Mesenchymal stem cell (in vitro differentiated cells and primary cell): ENCODE results near the gene PITPNC1.

Experiments
- DNase-seq: peaks from one replicate; pipeline ENCODE4 v3.0.0-alpha.2; 2013
- H2AFZ ChIP-seq: one replicate; pipeline ENCODE4 v1.6.1; 2013; ENCODE audit warnings: low read depth, mild to moderate bottlenecking, control low read depth, inconsistent platforms, low read length, moderate library complexity
- H2AK5ac ChIP-seq: 2 replicates; pipeline ENCODE4 v1.6.1; 2013; ENCODE audit warnings: low read length, moderate library complexity, mild to moderate bottlenecking, inconsistent platforms; ENCODE audit not compliant: severe bottlenecking
- H2BK120ac ChIP-seq: one replicate; pipeline ENCODE4 v1.6.1; 2013; ENCODE audit warnings: low read depth, mild to moderate bottlenecking, inconsistent platforms, low read length, moderate library complexity
- H2BK12ac ChIP-seq, 2 experiments: one replicate each; pipeline ENCODE4 v1.6.1; 2013; ENCODE audit warnings: inconsistent platforms in 2 of 2, low read length in 2 of 2, mild to moderate bottlenecking in 2 of 2, moderate library complexity in 2 of 2, control low read depth in 1 of 2
- H2BK15ac ChIP-seq: one replicate; pipeline ENCODE4 v1.6.1; 2013; ENCODE audit warnings: mild to moderate bottlenecking, low read depth, inconsistent platforms; ENCODE audit not compliant: poor library complexity, severe bottlenecking
- H2BK5ac ChIP-seq: 2 replicates; pipeline ENCODE4 v1.6.1; 2013; ENCODE audit warnings: low read depth, mild to moderate bottlenecking, low read length, control low read depth, inconsistent platforms; ENCODE audit not compliant: poor library complexity, severe bottlenecking
- H3K14ac ChIP-seq, 2 experiments: one replicate each; pipeline ENCODE4 v1.6.1; 2013; ENCODE audit warnings: inconsistent platforms in 2 of 2, low read length in 2 of 2, control low read depth in 1 of 2, mild to moderate bottlenecking in 1 of 2, moderate library complexity in 1 of 2
- H3K18ac ChIP-seq, 2 experiments: one replicate each; pipeline ENCODE4 v1.6.1; 2013; ENCODE audit warnings: inconsistent platforms in 2 of 2, low read length in 2 of 2, control low read depth in 1 of 2, low read depth in 1 of 2, mild to moderate bottlenecking in 1 of 2
- H3K23ac ChIP-seq, 2 experiments: one replicate each; pipeline ENCODE4 v1.6.1; 2013; ENCODE audit warnings: inconsistent platforms in 2 of 2, low read length in 2 of 2, mild to moderate bottlenecking in 2 of 2, moderate library complexity in 2 of 2, control low read depth in 1 of 2
- H3K27ac ChIP-seq: 2 replicates; pipeline ENCODE4 v1.5.1; 2013; ENCODE audit warnings: mild to moderate bottlenecking, moderate library complexity, low read length, control low read depth, inconsistent platforms; ENCODE audit not compliant: poor library complexity, severe bottlenecking
- H3K27me3 ChIP-seq, 2 experiments: 2 replicates each; pipeline versions ENCODE4 v1.6.1 to v1.7.0; 2013; ENCODE audit warnings: low read length in 2 of 2, mild to moderate bottlenecking in 2 of 2, moderate library complexity in 2 of 2, control low read depth in 1 of 2, inconsistent platforms in 1 of 2; ENCODE audit not compliant: control insufficient read depth in 1 of 2, insufficient read depth in 1 of 2
- H3K36me3 ChIP-seq, 2 experiments: 2 replicates each; pipeline versions ENCODE4 v1.6.1 to v1.7.0; 2013; ENCODE audit warnings: low read length in 2 of 2, control low read depth in 1 of 2, inconsistent platforms in 1 of 2, low read depth in 1 of 2, mild to moderate bottlenecking in 1 of 2; ENCODE audit not compliant: insufficient read depth in 2 of 2, control insufficient read depth in 1 of 2
- H3K4ac ChIP-seq, 2 experiments: one replicate each; pipeline ENCODE4 v1.6.1; 2013; ENCODE audit warnings: inconsistent platforms in 2 of 2, low read length in 2 of 2, mild to moderate bottlenecking in 2 of 2, moderate library complexity in 2 of 2, control low read depth in 1 of 2, low read depth in 1 of 2
- H3K4me1 ChIP-seq: 2 replicates; pipeline ENCODE4 v1.6.1; 2013; ENCODE audit warnings: low read depth, low read length, control low read depth; ENCODE audit not compliant: control insufficient read depth, insufficient read depth
- H3K4me2 ChIP-seq: 2 replicates; pipeline ENCODE4 v1.6.1; 2013; ENCODE audit warnings: low read length, mild to moderate bottlenecking, inconsistent platforms; ENCODE audit not compliant: poor library complexity, severe bottlenecking
- H3K4me3 ChIP-seq, 2 experiments: 2 replicates each; pipeline versions ENCODE4 v1.5.1 to v1.7.0; 2013; ENCODE audit warnings: low read length in 2 of 2, mild to moderate bottlenecking in 2 of 2, control low read depth in 1 of 2, low read depth in 1 of 2; ENCODE audit not compliant: insufficient read depth in 1 of 2
- H3K79me1 ChIP-seq: replicated peaks from 2 replicates; pipeline ENCODE4 v1.6.1; 2013; ENCODE audit warnings: mild to moderate bottlenecking, control low read depth, low read length, inconsistent platforms; ENCODE audit not compliant: poor library complexity, severe bottlenecking
- H3K9ac ChIP-seq: 2 replicates; pipeline ENCODE4 v1.7.0; 2013; ENCODE audit warnings: mild to moderate bottlenecking, low read length, moderate library complexity
- H3K9me3 ChIP-seq: 2 replicates; pipeline ENCODE4 v1.7.0; 2013; ENCODE audit warnings: mild to moderate bottlenecking, low read length; ENCODE audit not compliant: control insufficient read depth
- H4K8ac ChIP-seq: one replicate; pipeline ENCODE4 v1.6.1; 2013; ENCODE audit warnings: inconsistent platforms, mild to moderate bottlenecking, low read length, moderate library complexity
- H4K91ac ChIP-seq: one replicate; pipeline ENCODE4 v1.6.1; 2013; ENCODE audit warnings: mild to moderate bottlenecking, low read length, inconsistent platforms
- WGBS: methylation state at CpG from one replicate; pipeline ENCODE4 v1.1.7; 2013; ENCODE audit warnings: mixed read lengths; 5-methylcytosine and 5-hydroxymethylcytosine counted together

Gene PITPNC1

GRCh38 chr17:67573987-67574657, 197.0 kb downstream of the PITPNC1 start:
- Histone ChIP-seq H3K36me3 (peaks cover 0 to 2% of the 10 kb centered on the region in 2 experiments), H3K27me3 (peaks cover 0 to 3% of the 10 kb centered on the region in 2 experiments), H3K9me3 (no peaks in the 10 kb centered on the region), H2BK12ac (no peak overlapping the region), H3K4me3 (no peak overlapping the region), H3K27ac (peak overlapping the region; percentile 86), H3K79me1 (peaks cover 3% of the 10 kb centered on the region), H3K23ac (no peak overlapping the region), H2BK15ac (no peak overlapping the region), H3K9ac (no peak overlapping the region), H3K18ac (no peak overlapping the region), H3K14ac (no peak overlapping the region), H2AFZ (no peak overlapping the region), H4K8ac (no peak overlapping the region), H2BK120ac (no peak overlapping the region), H3K4me2 (peak overlapping the region; percentile 36), H2AK5ac (peak overlapping the region; percentile 38), H3K4ac (no peak overlapping the region), H4K91ac (no peak overlapping the region), H2BK5ac (no peak overlapping the region), H3K4me1 (peaks cover 24% of the 10 kb centered on the region)
- DNase-seq: no peak
- WGBS: 97% methylated on average over 4 of the region's 4 CpGs

- H3K4me1 ChIP-seq: peaks cover 24% of the 10 kb centered on the region
These were observed 197.7 kb downstream of the PITPNC1 start for GRCh38 chr17:67574658-67575293.

GRCh38 chr17:67575325-67575724, 198.2 kb downstream of the PITPNC1 start:
- no peak overlapping the region for H3K4me3 ChIP-seq
- peak overlapping the region; percentile 86 for H3K27ac ChIP-seq
- no peak overlapping the region for H3K14ac ChIP-seq
- H3K23ac ChIP-seq: no peak overlapping the region
- no peak overlapping the region for H3K4ac ChIP-seq
- no peak overlapping the region for H2AFZ ChIP-seq
- H2BK12ac ChIP-seq: no peak overlapping the region
- peak overlapping the region; percentile 5 for H3K4me2 ChIP-seq
- no peak overlapping the region for H2BK120ac ChIP-seq
- peaks cover 0 to 3% of the 10 kb centered on the region in 2 experiments for H3K36me3 ChIP-seq
- peaks cover 0 to 3% of the 10 kb centered on the region in 2 experiments for H3K27me3 ChIP-seq
- H2AK5ac ChIP-seq: no peak overlapping the region
- H3K79me1 ChIP-seq: peaks cover 3% of the 10 kb centered on the region
- H4K8ac ChIP-seq: no peak overlapping the region
- no peak overlapping the region for H2BK5ac ChIP-seq
- H4K91ac ChIP-seq: no peak overlapping the region
- H3K9ac ChIP-seq: no peak overlapping the region
- no peak overlapping the region for H2BK15ac ChIP-seq
- WGBS: 91% methylated on average over 11 of the region's 13 CpGs
- H3K18ac ChIP-seq: no peak overlapping the region
- H3K4me1 ChIP-seq: peaks cover 21% of the 10 kb centered on the region
- H3K9me3 ChIP-seq: no peaks in the 10 kb centered on the region
- DNase-seq: no peak

More at GRCh38 chr17:67574658-67575293, 197.7 kb downstream of the PITPNC1 start:
- no peak overlapping the region for H2BK120ac ChIP-seq
- no peak overlapping the region for H3K4ac ChIP-seq
- no peak overlapping the region for H3K14ac ChIP-seq
- WGBS: 83% methylated on average over 11 of the region's 13 CpGs
- no peak for DNase-seq
- H2BK15ac ChIP-seq: no peak overlapping the region
- H2BK5ac ChIP-seq: peak overlapping the region; percentile 62
- peak overlapping the region; percentile 5 for H3K4me2 ChIP-seq
- H2AFZ ChIP-seq: no peak overlapping the region
- peaks cover 0 to 3% of the 10 kb centered on the region in 2 experiments for H3K27me3 ChIP-seq
- H4K8ac ChIP-seq: no peak overlapping the region
- peak overlapping the region; percentile 86 for H3K27ac ChIP-seq
- no peak overlapping the region for H2BK12ac ChIP-seq
- no peak overlapping the region for H3K18ac ChIP-seq
- H3K4me3 ChIP-seq: no peak overlapping the region
- H3K9me3 ChIP-seq: no peaks in the 10 kb centered on the region
- H3K79me1 ChIP-seq: peaks cover 3% of the 10 kb centered on the region
- H3K36me3 ChIP-seq: peaks cover 0 to 3% of the 10 kb centered on the region in 2 experiments
- H3K23ac ChIP-seq: no peak overlapping the region
- H2AK5ac ChIP-seq: peak overlapping the region; percentile 92
- H3K9ac ChIP-seq: no peak overlapping the region
- no peak overlapping the region for H4K91ac ChIP-seq

- H3K79me1 ChIP-seq: peaks cover 1% of the 10 kb centered on the region
- H3K4me3 ChIP-seq: no peak overlapping the region
- no peak overlapping the region for H3K9ac ChIP-seq
- H3K36me3 ChIP-seq: peaks cover 3 to 5% of the 10 kb centered on the region in 2 experiments
- H3K14ac ChIP-seq: no peak overlapping the region
- no peak overlapping the region for H3K4ac ChIP-seq
- no peak overlapping the region for H2BK15ac ChIP-seq
- peaks cover 0 to 1% of the 10 kb centered on the region in 2 experiments for H3K27me3 ChIP-seq
- peaks cover 21% of the 10 kb centered on the region for H3K4me1 ChIP-seq
- peak overlapping the region; percentile 90 for H2AK5ac ChIP-seq
- no peak overlapping the region for H2BK12ac ChIP-seq
- no peak overlapping the region for H2BK120ac ChIP-seq
- 98% methylated on average over 10 of the region's 10 CpGs for WGBS
- H2AFZ ChIP-seq: no peak overlapping the region
- no peak overlapping the region for H4K8ac ChIP-seq
- no peak overlapping the region for H3K4me2 ChIP-seq
- H3K27ac ChIP-seq: peak overlapping the region; percentile 95
- H3K9me3 ChIP-seq: no peaks in the 10 kb centered on the region
- no peak overlapping the region for H3K18ac ChIP-seq
- no peak overlapping the region for H3K23ac ChIP-seq
- DNase-seq: no peak
- no peak overlapping the region for H4K91ac ChIP-seq
- peak overlapping the region; percentile 88 for H2BK5ac ChIP-seq
These were observed 199.5 kb downstream of the PITPNC1 start for GRCh38 chr17:67576471-67577115.
